ENCODE results near the gene SEC14L3. TPM values are rescaled to one million over a fixed set of nuclear protein-coding genes. Genes with fewer than 3 reads are reported as not detected.
"Not testable (repeated sequence)": the region's sequence is repeated elsewhere in the genome, so short reads cannot be mapped to it uniquely, and the experiment has no call there.

Gene SEC14L3
- total RNA-seq, 1 donor from 2014 or later: not detected

- no peak for ATAC-seq
- intact Hi-C loops (cut with DNase I): no loop called here
- no peak for DNase-seq (ENCODE audit: low spot score)
Measured at GRCh38 chr22:30488121-30488520, 16.3 kb upstream of the SEC14L3 start.

GRCh38 chr22:30486661-30487115 is 14.9 kb upstream of the SEC14L3 start:
- intact Hi-C loops (cut with DNase I): no loop called here
- ATAC-seq (no peak), DNase-seq (ENCODE audit: low spot score) (no peak)

- ATAC-seq (no peak), DNase-seq (ENCODE audit: low spot score) (no peak)
- intact Hi-C loops (cut with DNase I): no loop called here
Measured at GRCh38 chr22:30486118-30486517, 14.3 kb upstream of the SEC14L3 start.

- ATAC-seq: peak; percentile 86
- peak; percentile 80 for DNase-seq (ENCODE audit: low spot score)
- intact Hi-C loops (cut with DNase I): no loop called here
Measured at GRCh38 chr22:30485362-30485988, 13.7 kb upstream of the SEC14L3 start.

GRCh38 chr22:30483169-30483568 is 11.4 kb upstream of the SEC14L3 start:
- ATAC-seq (no peak), DNase-seq (ENCODE audit: low spot score) (no peak)
- intact Hi-C loops (cut with DNase I): no loop called here

- ATAC-seq (no peak), DNase-seq (ENCODE audit: low spot score) (no peak)
- intact Hi-C loops (cut with DNase I): no loop called here
Measured at GRCh38 chr22:30481711-30482110, 9.9 kb upstream of the SEC14L3 start.

GRCh38 chr22:30479981-30480380 is 8.2 kb upstream of the SEC14L3 start:
- intact Hi-C loops (cut with DNase I): no loop called here
- no peak for ATAC-seq
- DNase-seq (ENCODE audit: low spot score): no peak

GRCh38 chr22:30474683-30475424 is 3.0 kb upstream of the SEC14L3 start:
- ATAC-seq (no peak), DNase-seq (ENCODE audit: low spot score) (no peak)
- intact Hi-C loops (cut with DNase I): no loop called here

- intact Hi-C loops (cut with DNase I): no loop called here
- no peak for DNase-seq (ENCODE audit: low spot score)
- ATAC-seq: no peak
Measured at GRCh38 chr22:30474121-30474520, 2.3 kb upstream of the SEC14L3 start.

- ATAC-seq (no peak), DNase-seq (ENCODE audit: low spot score) (no peak)
- intact Hi-C loops (cut with DNase I): no loop called here
Measured at GRCh38 chr22:30472994-30473720, 1.3 kb upstream of the SEC14L3 start.

GRCh38 chr22:30470655-30471054 is 1.2 kb downstream of the SEC14L3 start:
- ATAC-seq (no peak), DNase-seq (ENCODE audit: low spot score) (no peak)
- intact Hi-C loops (cut with DNase I): no loop called here

GRCh38 chr22:30469165-30469564 is 2.7 kb downstream of the SEC14L3 start:
- DNase-seq (ENCODE audit: low spot score): no peak
- no peak for ATAC-seq
- intact Hi-C loops (cut with DNase I): no loop called here

GRCh38 chr22:30460555-30460954 is 11.3 kb downstream of the SEC14L3 start:
- not testable (repeated sequence) for ATAC-seq; DNase-seq (ENCODE audit: low spot score)

GRCh38 chr22:30460147-30460546 is 11.7 kb downstream of the SEC14L3 start:
- ATAC-seq: no peak
- intact Hi-C loops (cut with DNase I): no loop called here
- DNase-seq (ENCODE audit: low spot score): no peak

More at GRCh38 chr22:30460555-30460954, 11.3 kb downstream of the SEC14L3 start:
- intact Hi-C loops (cut with DNase I): not testable (repeated sequence)

- ATAC-seq: no peak
- intact Hi-C loops (cut with DNase I): no loop called here
Measured at GRCh38 chr22:30459181-30460052, 12.4 kb downstream of the SEC14L3 start.

GRCh38 chr22:30457981-30458380 is 13.8 kb downstream of the SEC14L3 start:
- intact Hi-C loops (cut with DNase I): no loop called here
- no peak for ATAC-seq
- DNase-seq (ENCODE audit: low spot score): no peak

More at GRCh38 chr22:30459181-30460052, 12.4 kb downstream of the SEC14L3 start:
- no peak for DNase-seq (ENCODE audit: low spot score)

- intact Hi-C loops (cut with DNase I): no loop called here
- ATAC-seq: no peak
Measured at GRCh38 chr22:30455075-30455840, 16.6 kb downstream of the SEC14L3 start.

More at GRCh38 chr22:30455075-30455840, 16.6 kb downstream of the SEC14L3 start:
- no peak for DNase-seq (ENCODE audit: low spot score)

Data from sciatic nerve (tissue), 2 donors.